Retinal pigment epithelial cell (primary cell): ENCODE results near the gene PHRF1.
A peak's percentile ranks its signal among the peaks of the same experiment; 100 is the strongest.

Experiments
- DNase-seq: peaks from one replicate; pipeline ENCODE4 v3.0.0-alpha.2; 2010; ENCODE audit warnings: low read depth
- H3K4me3 ChIP-seq: 2 replicates; pipeline ENCODE4 v1.5.1; 2011; ENCODE audit warnings: mild to moderate bottlenecking, low read length, control low read depth, moderate library complexity
- CTCF ChIP-seq: conservative IDR thresholded peaks from 2 replicates; pipeline ENCODE4 v1.5.1; 2011; ENCODE audit warnings: low read depth, low read length, control low read depth, inconsistent platforms

The PHRF1 gene

GRCh38 chr11:629237-629583 is 52.9 kb downstream of the PHRF1 start:
- peak; percentile 43 for TF ChIP-seq CTCF
- no peak overlapping the region for H3K4me3 ChIP-seq
- no peak for DNase-seq

DNA sequence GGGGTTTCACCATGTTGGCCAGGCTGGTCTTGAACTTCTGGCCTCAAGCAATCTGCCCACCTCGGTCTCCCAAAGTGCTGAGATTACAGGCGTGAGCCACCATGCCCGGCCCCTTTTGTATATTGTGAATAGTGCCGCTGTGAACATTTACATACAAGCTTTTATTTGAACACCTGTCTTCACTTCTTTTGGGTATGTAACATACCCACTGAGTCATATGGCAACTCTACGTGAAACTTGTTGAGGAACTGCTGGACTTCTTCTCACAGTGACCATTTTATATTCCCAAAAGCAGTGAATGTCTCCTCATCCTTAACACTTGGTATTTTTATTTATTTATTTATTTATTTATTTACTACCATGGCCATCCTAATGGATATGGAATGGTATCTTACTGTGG is 54.6 kb downstream of the PHRF1 start:
- no peak for DNase-seq
- H3K4me3 ChIP-seq: no peak overlapping the region
- TF ChIP-seq CTCF: no peak

DNA sequence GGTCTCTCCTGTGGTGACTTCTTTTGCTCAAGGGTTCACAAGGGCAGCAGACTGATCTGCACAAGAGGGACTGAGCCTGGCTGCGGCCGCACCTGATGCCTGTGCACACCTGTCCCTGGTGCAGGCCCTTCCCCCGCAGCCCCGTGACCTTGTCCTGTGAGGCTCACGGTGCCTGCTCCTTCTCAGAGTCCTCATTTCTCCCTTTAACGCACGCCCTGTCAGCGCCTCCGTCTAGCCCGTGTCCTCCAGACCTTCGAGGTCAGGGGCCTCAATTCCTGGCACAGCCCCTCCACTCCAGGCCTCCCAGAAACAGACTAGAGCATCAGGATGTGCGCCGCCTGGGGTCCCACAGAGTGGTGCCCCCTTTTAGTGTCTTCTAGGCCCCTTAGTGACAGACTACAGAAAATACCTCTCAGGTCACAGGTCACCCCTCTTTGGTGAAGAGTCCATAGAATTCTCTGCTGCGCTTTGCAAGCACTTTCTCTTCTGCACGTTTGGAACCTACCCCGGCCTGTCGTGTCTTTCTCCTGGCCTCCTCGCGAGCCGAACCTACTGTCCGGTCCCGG is 59.8 kb downstream of the PHRF1 start:
- H3K4me3 ChIP-seq: no peak overlapping the region
- TF ChIP-seq CTCF: no peak
- DNase-seq: no peak

DNA sequence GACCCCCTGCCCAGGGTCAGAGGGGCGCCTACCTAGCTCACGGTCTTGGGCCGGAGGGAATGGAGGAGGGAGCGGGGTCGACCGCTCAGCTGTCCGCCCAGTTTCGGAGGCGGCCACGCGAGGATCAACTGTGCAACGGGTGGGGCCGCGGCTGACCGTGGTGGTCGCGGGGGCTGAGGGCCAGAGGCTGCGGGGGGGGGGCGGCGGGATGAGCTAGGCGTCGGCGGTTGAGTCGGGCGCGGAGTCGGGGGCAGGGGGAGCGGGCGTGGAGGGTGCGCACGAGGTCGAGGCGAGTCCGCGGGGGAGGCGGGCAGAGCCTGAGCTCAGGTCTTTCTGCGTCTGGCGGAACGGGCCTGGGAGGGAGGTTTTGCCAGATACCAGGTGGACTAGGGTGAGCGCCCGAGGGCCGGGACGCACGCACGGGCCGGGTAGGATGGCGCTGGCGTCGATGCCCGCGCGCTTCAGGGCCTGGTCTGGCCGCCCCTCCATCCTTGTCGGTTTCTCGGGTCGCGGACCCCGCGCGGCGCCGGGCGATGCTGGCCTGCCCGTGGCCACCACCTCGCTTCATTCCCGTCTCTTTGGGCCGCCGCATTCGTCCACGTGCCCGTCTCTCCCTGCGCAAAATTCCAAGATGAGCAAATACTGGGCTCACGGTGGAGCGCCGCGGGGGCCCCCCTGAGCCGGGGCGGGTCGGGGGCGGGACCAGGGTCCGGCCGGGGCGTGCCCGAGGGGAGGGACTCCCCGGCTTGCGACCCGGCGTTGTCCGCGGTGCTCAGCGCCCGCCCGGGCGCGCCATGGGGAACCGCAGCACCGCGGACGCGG is 60.5 kb downstream of the PHRF1 start, which contains the start of gene DRD4:
Gene DRD4 (plus strand): TSS at position 759 of the 822 bp plus-strand sequence. CDS start 36 bp downstream, at position 795.
- DNase-seq: no peak
- peak within 1 kb of the TSS; percentile 56 for H3K4me3 ChIP-seq
- no peak for TF ChIP-seq CTCF

DNA sequence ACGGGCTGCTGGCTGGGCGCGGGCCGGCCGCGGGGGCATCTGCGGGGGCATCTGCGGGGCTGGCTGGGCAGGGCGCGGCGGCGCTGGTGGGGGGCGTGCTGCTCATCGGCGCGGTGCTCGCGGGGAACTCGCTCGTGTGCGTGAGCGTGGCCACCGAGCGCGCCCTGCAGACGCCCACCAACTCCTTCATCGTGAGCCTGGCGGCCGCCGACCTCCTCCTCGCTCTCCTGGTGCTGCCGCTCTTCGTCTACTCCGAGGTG is 61.0 kb downstream of the PHRF1 start:
- peak overlapping the region; percentile 56 for H3K4me3 ChIP-seq
- no peak for TF ChIP-seq CTCF
- DNase-seq: no peak

DNA sequence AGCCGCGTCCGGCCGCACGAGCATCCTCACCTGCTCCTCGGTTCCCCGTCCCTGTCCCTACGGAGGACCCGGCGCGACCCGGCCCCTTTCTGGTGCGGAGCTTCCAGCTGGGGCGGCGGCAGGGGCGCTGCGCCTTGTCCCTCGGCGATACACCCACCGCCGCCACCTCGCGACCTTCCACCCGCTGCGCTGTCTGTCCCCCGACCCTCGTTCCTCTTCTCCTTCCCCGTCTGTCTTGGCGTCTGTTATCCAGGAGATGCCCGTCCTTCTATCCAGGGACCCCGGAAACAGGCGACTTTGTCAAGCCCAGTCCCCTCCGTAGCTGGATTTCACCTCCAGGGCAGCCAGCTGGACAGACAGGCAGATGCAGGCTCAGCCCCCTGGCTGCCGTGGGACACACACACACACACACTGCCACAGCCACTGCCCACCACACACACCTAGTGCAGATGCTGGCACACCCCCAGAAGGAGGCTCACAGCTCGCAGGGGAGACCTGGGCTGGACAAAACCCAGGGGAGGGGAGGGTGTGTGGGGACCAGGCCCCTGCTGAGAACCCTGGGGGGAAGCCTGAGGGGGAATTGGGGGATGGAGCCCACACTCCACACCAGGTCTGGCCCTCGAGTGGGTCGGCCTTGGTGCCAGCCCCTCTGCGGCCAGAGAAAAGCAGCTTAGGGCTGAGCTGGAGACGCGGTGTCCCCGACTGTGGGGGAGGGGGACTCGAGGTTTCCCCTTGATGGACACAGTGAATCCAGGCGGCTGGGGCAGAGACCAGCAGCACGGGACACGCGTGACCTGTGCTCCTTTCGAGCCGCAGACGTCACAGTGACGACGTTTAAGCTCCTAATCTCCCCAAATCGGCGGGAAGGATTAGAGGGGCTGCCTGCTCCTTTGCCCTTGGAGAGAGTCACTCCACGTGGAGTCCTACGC is 61.6 kb downstream of the PHRF1 start:
- TF ChIP-seq CTCF: peak; percentile 21
- DNase-seq: peak; percentile 76

More for the DNA sequence above, 61.6 kb downstream of the PHRF1 start:
- H3K4me3 ChIP-seq: peak overlapping the region; percentile 56
